Neutrophil (primary cell): ENCODE data around the gene ECHDC3.

Source experiments
- H3K27ac ChIP-seq: fragments of 200-600 bp; sonication (generic); 2 replicates; pipeline ENCODE4 v1.5.1; 2016; ENCODE audit warnings: mild to moderate bottlenecking, moderate library complexity
- H3K27me3 ChIP-seq: fragments of 200-600 bp; sonication (generic); 2 replicates; pipeline ENCODE4 v1.6.0; 2016; ENCODE audit warnings: mild to moderate bottlenecking
- H3K36me3 ChIP-seq: fragments of 200-600 bp; sonication (generic); 2 replicates; pipeline ENCODE4 v1.5.1; 2017
- H3K4me1 ChIP-seq, 2 experiments: fragments of 200-600 bp in 1 of 2; sonication (generic) in 1 of 2; 1 replicate in 1 of 2; 2 replicates in 1 of 2; pipeline versions ENCODE4 v1.5.1 to v1.6.1; 2013 to 2016; ENCODE audit warnings: low read depth in 1 of 2, low read length in 1 of 2, mild to moderate bottlenecking in 1 of 2, moderate library complexity in 1 of 2; ENCODE audit not compliant: control insufficient read depth in 1 of 2, insufficient read depth in 1 of 2
- H3K4me3 ChIP-seq, 2 experiments: fragments of 200-600 bp in 1 of 2; sonication (generic) in 1 of 2; 1 replicate in 1 of 2; 2 replicates in 1 of 2; pipeline ENCODE4 v1.5.1; 2013 to 2016; ENCODE audit warnings: low read depth in 1 of 2, low read length in 1 of 2, mild to moderate bottlenecking in 1 of 2, moderate library complexity in 1 of 2
- H3K9me3 ChIP-seq: fragments of 200-600 bp; sonication (generic); 2 replicates; pipeline ENCODE4 v1.5.1; 2016
- TF ChIP-seq, protein P1 (sequence below): fragments of 200-600 bp; sonication (generic); IDR thresholded peaks from 2 replicates; pipeline ENCODE4 v1.5.1; 2016; ENCODE audit warnings: antibody characterized with exemption

Gene ECHDC3

GRCh38 chr10:11720260-11720741 lies 21.9 kb upstream of the ECHDC3 start:
- Histone ChIP-seq H3K36me3 (no peaks in the 10 kb centered on the region), H3K4me3 (no peak overlapping the region), H3K9me3 (no peaks in the 10 kb centered on the region), H3K4me1 (no peaks in the 10 kb centered on the region), H3K27me3 (peaks cover 6% of the 10 kb centered on the region), H3K27ac (no peak overlapping the region)
- TF ChIP-seq, protein P1, sequence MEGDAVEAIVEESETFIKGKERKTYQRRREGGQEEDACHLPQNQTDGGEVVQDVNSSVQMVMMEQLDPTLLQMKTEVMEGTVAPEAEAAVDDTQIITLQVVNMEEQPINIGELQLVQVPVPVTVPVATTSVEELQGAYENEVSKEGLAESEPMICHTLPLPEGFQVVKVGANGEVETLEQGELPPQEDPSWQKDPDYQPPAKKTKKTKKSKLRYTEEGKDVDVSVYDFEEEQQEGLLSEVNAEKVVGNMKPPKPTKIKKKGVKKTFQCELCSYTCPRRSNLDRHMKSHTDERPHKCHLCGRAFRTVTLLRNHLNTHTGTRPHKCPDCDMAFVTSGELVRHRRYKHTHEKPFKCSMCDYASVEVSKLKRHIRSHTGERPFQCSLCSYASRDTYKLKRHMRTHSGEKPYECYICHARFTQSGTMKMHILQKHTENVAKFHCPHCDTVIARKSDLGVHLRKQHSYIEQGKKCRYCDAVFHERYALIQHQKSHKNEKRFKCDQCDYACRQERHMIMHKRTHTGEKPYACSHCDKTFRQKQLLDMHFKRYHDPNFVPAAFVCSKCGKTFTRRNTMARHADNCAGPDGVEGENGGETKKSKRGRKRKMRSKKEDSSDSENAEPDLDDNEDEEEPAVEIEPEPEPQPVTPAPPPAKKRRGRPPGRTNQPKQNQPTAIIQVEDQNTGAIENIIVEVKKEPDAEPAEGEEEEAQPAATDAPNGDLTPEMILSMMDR = no peak

DNA sequence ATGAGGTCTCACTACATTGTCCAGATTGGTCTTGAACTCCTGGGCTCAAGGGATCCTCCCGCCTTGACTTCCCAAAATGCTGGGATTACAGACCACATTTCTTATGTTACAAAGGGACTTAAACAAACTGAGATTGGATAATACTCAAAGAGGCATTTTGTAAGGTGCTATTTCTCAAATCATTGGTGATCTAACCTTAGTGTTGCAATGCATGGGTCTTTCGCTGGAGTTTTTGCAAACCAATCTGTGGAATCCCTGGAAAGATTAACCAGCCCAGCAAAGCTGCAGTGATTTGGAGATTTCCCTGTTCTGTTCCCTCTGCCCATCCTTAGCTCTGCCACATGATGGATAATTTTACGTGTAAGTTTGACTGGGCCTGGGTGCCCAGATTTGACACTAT lies 20.4 kb upstream of the ECHDC3 start:
- Histone ChIP-seq H3K27ac (no peak overlapping the region), H3K9me3 (no peaks in the 10 kb centered on the region), H3K36me3 (no peaks in the 10 kb centered on the region), H3K4me3 (no peak overlapping the region), H3K4me1 (no peaks in the 10 kb centered on the region), H3K27me3 (peaks cover 6% of the 10 kb centered on the region)
- TF ChIP-seq, protein P1 = no peak

- TF ChIP-seq, protein P1 = no peak
- Histone ChIP-seq H3K36me3 (no peaks in the 10 kb centered on the region), H3K27me3 (peaks cover 6% of the 10 kb centered on the region), H3K9me3 (no peaks in the 10 kb centered on the region), H3K4me1 (no peaks in the 10 kb centered on the region), H3K4me3 (no peak overlapping the region), H3K27ac (no peak overlapping the region)
Measured at GRCh38 chr10:11723359-11723758, 18.8 kb upstream of the ECHDC3 start.

DNA sequence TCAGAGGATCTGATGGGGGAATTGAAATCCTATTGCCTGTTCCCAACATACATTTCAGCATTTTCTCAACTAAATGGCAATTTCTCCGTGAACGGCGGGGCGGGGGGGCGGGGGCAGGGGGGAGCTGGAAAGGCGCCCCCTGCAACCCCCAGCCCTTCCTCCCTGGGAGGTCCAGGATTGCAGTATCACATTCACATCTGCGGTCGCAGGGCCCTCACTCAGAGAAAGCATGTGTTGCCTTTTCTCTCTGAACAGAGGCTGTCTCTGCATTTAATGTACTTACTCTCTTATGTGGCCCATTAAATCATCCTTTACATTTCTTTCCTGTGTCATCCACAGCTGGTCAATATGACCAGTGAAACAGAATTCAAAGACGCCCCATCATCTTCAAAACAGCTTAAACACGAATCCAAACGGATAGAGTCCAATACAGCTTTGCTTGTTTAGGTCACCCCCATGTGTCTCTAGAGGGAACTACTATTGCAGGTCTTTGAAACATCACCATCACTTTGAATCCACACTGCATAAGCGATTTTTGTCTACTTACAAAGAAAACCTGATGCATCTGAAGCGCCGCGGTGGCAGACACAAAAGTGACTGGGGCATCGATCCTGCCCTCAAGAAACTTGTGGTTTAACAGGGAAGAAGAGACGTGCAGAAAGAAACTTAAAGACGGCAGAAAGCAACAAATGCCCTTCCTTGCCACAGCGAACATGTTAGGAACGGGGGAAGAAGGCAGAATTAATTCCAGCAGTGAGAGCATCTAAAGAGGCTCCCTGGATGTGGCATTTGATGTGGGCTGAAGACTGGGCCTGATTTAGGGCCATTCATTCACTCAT lies 17.0 kb upstream of the ECHDC3 start:
- H3K4me1 ChIP-seq = no peaks in the 10 kb centered on the region
- H3K27me3 ChIP-seq = peaks cover 3% of the 10 kb centered on the region
- no peaks in the 10 kb centered on the region for H3K36me3 ChIP-seq
- no peak overlapping the region for H3K4me3 ChIP-seq
- TF ChIP-seq, protein P1 = no peak
- H3K27ac ChIP-seq = no peak overlapping the region
- no peaks in the 10 kb centered on the region for H3K9me3 ChIP-seq

DNA sequence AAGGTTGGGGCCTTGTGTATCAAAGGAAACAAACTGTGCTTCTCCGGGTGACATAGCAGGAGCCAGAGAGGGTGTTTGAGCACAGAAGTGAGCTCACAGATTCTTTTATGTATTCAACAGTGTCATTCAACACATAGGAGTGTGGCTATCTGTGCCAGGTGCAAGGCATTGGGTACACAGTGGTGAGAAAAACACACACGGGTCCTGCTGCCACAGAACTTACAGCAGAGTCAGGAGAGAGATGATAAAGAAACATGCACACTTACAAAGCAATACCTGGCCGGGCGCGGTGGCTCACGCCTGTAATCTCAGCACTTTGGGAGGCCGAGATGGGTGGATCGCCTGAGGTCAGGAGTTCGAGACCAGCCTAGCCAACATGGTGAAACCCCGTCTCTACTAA lies 16.3 kb upstream of the ECHDC3 start:
- no peaks in the 10 kb centered on the region for H3K27me3 ChIP-seq
- H3K27ac ChIP-seq = no peak overlapping the region
- H3K9me3 ChIP-seq = no peaks in the 10 kb centered on the region
- H3K4me3 ChIP-seq = no peak overlapping the region
- TF ChIP-seq, protein P1 = no peak
- H3K36me3 ChIP-seq = no peaks in the 10 kb centered on the region
- no peaks in the 10 kb centered on the region for H3K4me1 ChIP-seq
